ENCODE results near the gene OGFOD3.

GRCh38 chr17:82385559-82386254, 32.7 kb downstream of the OGFOD3 start:
- TF ChIP-seq NCOR1 (IDR thresholded peaks at IDR 0.05) (no peak), REST (IDR thresholded peaks at IDR 0.05; ENCODE audit: borderline replicate concordance) (no peak), REST (CRISPR knock-in tag; IDR thresholded peaks at IDR 0.05; ENCODE audit: low read depth) (no peak), EZH2 (IDR thresholded peaks at IDR 0.05; ENCODE audit: borderline replicate concordance, low read depth, low read length) (no peak), CREB5 (CRISPR knock-in tag; IDR thresholded peaks at IDR 0.05) (no peak), ELF1 (tag; IDR thresholded peaks at IDR 0.05) (no peak), ELF4 (CRISPR knock-in tag; IDR thresholded peaks at IDR 0.05) (no peak), HCFC1 (IDR thresholded peaks at IDR 0.05; ENCODE audit: low read depth, low read length) (no peak), TCF7L2 (IDR thresholded peaks at IDR 0.05; ENCODE audit: low read depth, low read length) (no peak), RCOR1 (IDR thresholded peaks at IDR 0.05; ENCODE audit: borderline replicate concordance in 1 of 2, low read depth in 2 of 2, low read length in 2 of 2) (no peak)
- TF ChIP-seq, protein P1, sequence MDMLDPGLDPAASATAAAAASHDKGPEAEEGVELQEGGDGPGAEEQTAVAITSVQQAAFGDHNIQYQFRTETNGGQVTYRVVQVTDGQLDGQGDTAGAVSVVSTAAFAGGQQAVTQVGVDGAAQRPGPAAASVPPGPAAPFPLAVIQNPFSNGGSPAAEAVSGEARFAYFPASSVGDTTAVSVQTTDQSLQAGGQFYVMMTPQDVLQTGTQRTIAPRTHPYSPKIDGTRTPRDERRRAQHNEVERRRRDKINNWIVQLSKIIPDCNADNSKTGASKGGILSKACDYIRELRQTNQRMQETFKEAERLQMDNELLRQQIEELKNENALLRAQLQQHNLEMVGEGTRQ (CRISPR knock-in tag; IDR thresholded peaks at IDR 0.05): no peak
- TF ChIP-seq, protein P2, sequence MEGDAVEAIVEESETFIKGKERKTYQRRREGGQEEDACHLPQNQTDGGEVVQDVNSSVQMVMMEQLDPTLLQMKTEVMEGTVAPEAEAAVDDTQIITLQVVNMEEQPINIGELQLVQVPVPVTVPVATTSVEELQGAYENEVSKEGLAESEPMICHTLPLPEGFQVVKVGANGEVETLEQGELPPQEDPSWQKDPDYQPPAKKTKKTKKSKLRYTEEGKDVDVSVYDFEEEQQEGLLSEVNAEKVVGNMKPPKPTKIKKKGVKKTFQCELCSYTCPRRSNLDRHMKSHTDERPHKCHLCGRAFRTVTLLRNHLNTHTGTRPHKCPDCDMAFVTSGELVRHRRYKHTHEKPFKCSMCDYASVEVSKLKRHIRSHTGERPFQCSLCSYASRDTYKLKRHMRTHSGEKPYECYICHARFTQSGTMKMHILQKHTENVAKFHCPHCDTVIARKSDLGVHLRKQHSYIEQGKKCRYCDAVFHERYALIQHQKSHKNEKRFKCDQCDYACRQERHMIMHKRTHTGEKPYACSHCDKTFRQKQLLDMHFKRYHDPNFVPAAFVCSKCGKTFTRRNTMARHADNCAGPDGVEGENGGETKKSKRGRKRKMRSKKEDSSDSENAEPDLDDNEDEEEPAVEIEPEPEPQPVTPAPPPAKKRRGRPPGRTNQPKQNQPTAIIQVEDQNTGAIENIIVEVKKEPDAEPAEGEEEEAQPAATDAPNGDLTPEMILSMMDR (IDR thresholded peaks at IDR 0.05 in 2 of 3, conservative IDR thresholded peaks at IDR 0.05 in 1 of 3; ENCODE audit: insufficient read depth in 2 of 3, low read depth in 1 of 3, low read length in 3 of 3): no peak
- TF ChIP-seq, protein P3, sequence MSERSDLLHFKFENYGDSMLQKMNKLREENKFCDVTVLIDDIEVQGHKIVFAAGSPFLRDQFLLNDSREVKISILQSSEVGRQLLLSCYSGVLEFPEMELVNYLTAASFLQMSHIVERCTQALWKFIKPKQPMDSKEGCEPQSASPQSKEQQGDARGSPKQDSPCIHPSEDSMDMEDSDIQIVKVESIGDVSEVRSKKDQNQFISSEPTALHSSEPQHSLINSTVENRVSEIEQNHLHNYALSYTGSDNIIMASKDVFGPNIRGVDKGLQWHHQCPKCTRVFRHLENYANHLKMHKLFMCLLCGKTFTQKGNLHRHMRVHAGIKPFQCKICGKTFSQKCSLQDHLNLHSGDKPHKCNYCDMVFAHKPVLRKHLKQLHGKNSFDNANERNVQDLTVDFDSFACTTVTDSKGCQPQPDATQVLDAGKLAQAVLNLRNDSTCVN (CRISPR knock-in tag; IDR thresholded peaks at IDR 0.05): no peak
